ENCODE measurements around the gene ISG20L2. TPM values are rescaled to one million over a fixed set of nuclear protein-coding genes. Genes with fewer than 3 reads are reported as not detected.
A peak's percentile ranks its signal among the peaks of the same experiment; 100 is the strongest.

The ISG20L2 gene
- total and polyA plus RNA-seq, 2 experiments from 2014 or later, result 25.1 to 27.3 TPM

DNA sequence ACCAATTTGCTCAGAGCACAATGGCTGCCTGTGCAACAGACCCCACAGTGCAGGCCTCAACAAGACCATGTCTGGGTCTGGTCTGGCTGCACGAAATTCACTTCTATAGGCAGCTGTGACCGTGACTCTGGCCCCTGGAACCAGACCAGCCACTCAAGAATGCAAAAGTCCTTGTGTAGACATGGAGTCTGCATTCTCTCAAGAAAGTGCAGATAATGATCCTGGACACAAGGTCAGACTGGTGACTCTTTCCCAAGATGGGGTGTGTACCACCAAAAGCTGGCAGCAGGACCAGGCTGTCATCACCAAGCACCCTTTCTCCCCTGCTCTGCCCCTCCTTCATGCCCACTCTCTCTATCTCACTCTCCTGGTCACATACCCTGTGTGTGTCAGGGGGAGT lies 7.4 kb downstream of the ISG20L2 start:
- peak overlapping the region; percentile 85 for H3K27ac ChIP-seq
- H3K27me3 ChIP-seq, result no peaks in the 10 kb centered on the region
- TF ChIP-seq CTCF (IDR thresholded peaks at IDR 0.05; ENCODE audit: low read depth, low read length), result no peak
- H3K4me1 ChIP-seq (ENCODE audit: low read depth), result peaks cover 23% of the 10 kb centered on the region
- no peak overlapping the region for H3K4me3 ChIP-seq
- peaks cover 14% of the 10 kb centered on the region for H3K36me3 ChIP-seq
- no peaks in the 10 kb centered on the region for H3K9me3 ChIP-seq (ENCODE audit: low read depth)
- DNase-seq (ENCODE audit: low read depth in 1 of 2, low spot score in 1 of 2), result peak in 1 of 2 donors; percentile 73

DNA sequence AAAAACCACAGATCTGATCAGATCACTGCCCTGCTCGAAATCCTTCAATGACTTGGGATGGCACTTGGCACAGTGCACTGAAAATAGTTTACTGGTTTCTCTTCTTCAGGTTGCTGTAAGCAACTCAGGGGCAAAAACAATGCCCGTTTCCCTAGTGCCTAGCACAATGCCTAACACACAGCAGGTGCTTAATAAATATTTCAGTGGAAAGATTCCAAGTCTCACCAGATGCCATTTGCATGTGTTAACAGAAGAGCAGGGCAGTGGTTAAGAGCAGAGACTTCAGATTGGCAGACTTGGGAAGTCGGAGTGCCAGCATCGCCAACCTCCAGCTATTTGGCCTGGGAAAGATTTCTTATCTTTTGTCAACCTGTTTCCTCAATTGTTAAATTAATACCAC lies 11.2 kb downstream of the ISG20L2 start:
- no peak overlapping the region for H3K4me3 ChIP-seq
- TF ChIP-seq CTCF (IDR thresholded peaks at IDR 0.05; ENCODE audit: low read depth, low read length), result no peak
- no peaks in the 10 kb centered on the region for H3K27me3 ChIP-seq
- no peaks in the 10 kb centered on the region for H3K9me3 ChIP-seq (ENCODE audit: low read depth)
- H3K27ac ChIP-seq, result no peak overlapping the region
- no peaks in the 10 kb centered on the region for H3K36me3 ChIP-seq
- DNase-seq (ENCODE audit: low read depth in 1 of 2, low spot score in 1 of 2), result no peak
- H3K4me1 ChIP-seq (ENCODE audit: low read depth), result peaks cover 30% of the 10 kb centered on the region

GRCh38 chr1:156714830-156715229 lies 13.7 kb downstream of the ISG20L2 start:
- peaks cover 40% of the 10 kb centered on the region for H3K4me1 ChIP-seq (ENCODE audit: low read depth)
- H3K9me3 ChIP-seq (ENCODE audit: low read depth), result no peaks in the 10 kb centered on the region
- no peak overlapping the region for H3K4me3 ChIP-seq
- no peak for TF ChIP-seq CTCF (IDR thresholded peaks at IDR 0.05; ENCODE audit: low read depth, low read length)
- no peaks in the 10 kb centered on the region for H3K36me3 ChIP-seq
- no peaks in the 10 kb centered on the region for H3K27me3 ChIP-seq
- DNase-seq (ENCODE audit: low read depth in 1 of 2, low spot score in 1 of 2), result no peak
- H3K27ac ChIP-seq, result no peak overlapping the region

GRCh38 chr1:156712626-156713025 lies 15.9 kb downstream of the ISG20L2 start:
- Histone ChIP-seq H3K36me3 (no peaks in the 10 kb centered on the region), H3K27ac (peak overlapping the region; percentile 86), H3K4me3 (no peak overlapping the region), H3K4me1 (ENCODE audit: low read depth) (peaks cover 60% of the 10 kb centered on the region), H3K9me3 (ENCODE audit: low read depth) (no peaks in the 10 kb centered on the region), H3K27me3 (no peaks in the 10 kb centered on the region)
- no peak for DNase-seq (ENCODE audit: low read depth in 1 of 2, low spot score in 1 of 2)
- no peak for TF ChIP-seq CTCF (IDR thresholded peaks at IDR 0.05; ENCODE audit: low read depth, low read length)

DNA sequence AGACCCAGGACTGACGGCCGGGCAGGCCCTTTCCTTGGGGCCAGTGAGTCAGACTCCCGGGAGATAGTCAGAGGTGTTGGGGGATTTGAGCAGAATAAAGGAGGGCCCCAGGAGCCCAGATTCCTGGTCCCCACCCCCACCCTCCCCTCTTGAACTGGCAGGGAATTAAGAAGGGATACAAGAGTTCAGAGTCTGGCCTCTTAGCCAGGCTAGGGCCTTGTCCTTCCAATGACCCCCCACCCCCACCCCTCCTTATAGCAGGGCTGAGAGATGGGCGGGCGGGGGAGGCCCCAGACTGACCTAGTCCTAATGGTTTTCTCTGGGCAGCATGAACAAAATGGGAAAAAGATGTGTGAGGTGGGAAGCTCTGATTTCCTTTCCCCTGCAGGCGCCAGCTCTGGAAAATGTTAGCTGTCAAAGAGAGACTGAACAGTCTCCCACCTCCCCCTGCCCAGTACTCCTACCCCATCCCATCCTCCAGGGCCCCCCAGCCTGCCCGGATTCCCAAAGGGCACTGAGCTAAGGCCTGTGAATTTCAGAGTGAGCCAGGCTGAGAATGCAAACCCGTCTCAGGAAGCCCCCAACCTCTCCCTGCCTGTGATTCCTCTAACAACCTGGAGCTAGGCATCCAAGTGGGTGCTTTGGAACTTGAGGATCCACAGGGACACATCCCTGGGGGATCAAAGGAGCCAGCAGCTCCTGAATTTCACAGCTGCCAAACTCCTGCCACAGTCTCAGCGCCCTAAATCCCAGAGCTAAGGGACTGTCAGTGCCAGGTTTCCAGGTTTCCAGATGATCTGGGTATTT lies 17.4 kb downstream of the ISG20L2 start:
- H3K4me3 ChIP-seq, result no peak overlapping the region

More for the DNA sequence above, 17.4 kb downstream of the ISG20L2 start:
- no peak for TF ChIP-seq CTCF (IDR thresholded peaks at IDR 0.05; ENCODE audit: low read depth, low read length)
- no peaks in the 10 kb centered on the region for H3K9me3 ChIP-seq (ENCODE audit: low read depth)
- no peaks in the 10 kb centered on the region for H3K27me3 ChIP-seq
- H3K27ac ChIP-seq, result peak overlapping the region; percentile 86
- H3K4me1 ChIP-seq (ENCODE audit: low read depth), result peaks cover 72% of the 10 kb centered on the region
- H3K36me3 ChIP-seq, result no peaks in the 10 kb centered on the region
- DNase-seq (ENCODE audit: low read depth in 1 of 2, low spot score in 1 of 2), result peak; percentile 76 to 89

Data from cardiac muscle cell (in vitro differentiated cells and primary cell).